ENCODE data around the gene HRH1.

The HRH1 gene

DNA sequence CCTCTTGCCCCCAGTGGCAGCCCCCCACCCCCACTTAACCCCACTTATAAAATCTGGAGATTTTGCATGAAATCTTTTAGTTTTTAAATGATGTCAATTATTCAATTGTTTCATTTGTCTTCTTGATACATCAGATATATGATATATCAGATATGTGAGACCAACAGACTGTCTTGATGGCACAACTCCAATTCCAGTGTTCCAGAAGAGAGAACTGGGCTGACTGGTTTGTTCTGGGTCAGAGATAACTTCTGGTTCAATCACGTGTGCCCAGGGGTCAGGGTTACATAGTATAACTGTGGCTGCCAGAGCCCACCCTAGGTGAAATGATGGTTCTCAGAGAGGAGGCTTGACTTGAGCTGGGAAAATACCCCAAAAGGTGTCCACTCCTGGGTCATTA lies 85.5 kb downstream of the HRH1 start:
- no peaks in the 10 kb centered on the region for H3F3A ChIP-seq (ENCODE audit: insufficient read depth, low read length)
- no peak overlapping the region for H3K4me2 ChIP-seq (ENCODE audit: low read depth, low read length)
- no peaks in the 10 kb centered on the region for H3K4me1 ChIP-seq (ENCODE audit: low read length)
- no peak overlapping the region for H3K9ac ChIP-seq (ENCODE audit: low read length)
- TF ChIP-seq EZH2phosphoT487 (IDR thresholded peaks at IDR 0.05; ENCODE audit: low read length): no peak
- no peak for TF ChIP-seq EZH2 (optimal IDR thresholded peaks at IDR 0.05; ENCODE audit: low read depth, low read length)
- no peak for TF ChIP-seq CTCF (IDR thresholded peaks at IDR 0.05; ENCODE audit: low read length)
- no peak for DNase-seq
- H3K27ac ChIP-seq (ENCODE audit: low read length): no peak overlapping the region
- no peaks in the 10 kb centered on the region for H3K9me2 ChIP-seq (replicated peaks; ENCODE audit: insufficient read depth, low read length)
- no peaks in the 10 kb centered on the region for H3K36me3 ChIP-seq (replicated peaks; ENCODE audit: insufficient read depth, low read length)
- H3K9me3 ChIP-seq (replicated peaks; ENCODE audit: insufficient read depth, low read length): no peaks in the 10 kb centered on the region
- no peak overlapping the region for H2AFZ ChIP-seq (ENCODE audit: low read length)
- H3K79me2 ChIP-seq (ENCODE audit: low read length): no peaks in the 10 kb centered on the region
- H3K4me3 ChIP-seq (ENCODE audit: low read length): no peak overlapping the region
- H3K27me3 ChIP-seq (replicated peaks; ENCODE audit: insufficient read depth, low read length): no peaks in the 10 kb centered on the region; the same call in 1 of the 2 replicates
- H4K20me1 ChIP-seq (ENCODE audit: insufficient read depth, low read length): no peaks in the 10 kb centered on the region

DNA sequence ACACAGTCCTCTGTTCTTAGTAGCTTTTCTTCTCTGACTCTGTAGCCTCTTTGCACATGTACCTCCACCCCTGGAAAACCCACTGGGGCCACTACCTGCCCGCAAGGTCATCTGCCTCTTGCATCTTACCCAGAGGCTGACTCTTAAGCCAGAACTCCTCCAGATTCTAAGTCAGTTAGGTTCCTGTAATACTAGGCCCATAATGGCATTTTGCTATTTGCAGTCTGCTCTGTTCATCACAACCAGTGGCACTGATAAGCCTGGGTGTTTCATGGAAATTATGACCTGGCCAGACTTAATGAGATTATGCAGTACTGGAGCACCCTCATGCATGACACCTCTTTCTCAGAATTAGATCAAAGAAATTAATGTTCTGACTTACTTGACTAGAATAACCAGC lies 86.2 kb downstream of the HRH1 start:
- H3K4me1 ChIP-seq (ENCODE audit: low read length): no peaks in the 10 kb centered on the region
- no peaks in the 10 kb centered on the region for H3K9me3 ChIP-seq (replicated peaks; ENCODE audit: insufficient read depth, low read length)
- no peaks in the 10 kb centered on the region for H3K79me2 ChIP-seq (ENCODE audit: low read length)
- no peaks in the 10 kb centered on the region for H3F3A ChIP-seq (ENCODE audit: insufficient read depth, low read length)
- H3K4me3 ChIP-seq (ENCODE audit: low read length): no peak overlapping the region
- H4K20me1 ChIP-seq (ENCODE audit: insufficient read depth, low read length): no peaks in the 10 kb centered on the region
- H3K9ac ChIP-seq (ENCODE audit: low read length): no peak overlapping the region
- H3K36me3 ChIP-seq (replicated peaks; ENCODE audit: insufficient read depth, low read length): no peaks in the 10 kb centered on the region
- no peaks in the 10 kb centered on the region; the same call in 1 of the 2 replicates for H3K27me3 ChIP-seq (replicated peaks; ENCODE audit: insufficient read depth, low read length)
- no peak overlapping the region for H3K27ac ChIP-seq (ENCODE audit: low read length)
- no peak overlapping the region for H2AFZ ChIP-seq (ENCODE audit: low read length)
- no peaks in the 10 kb centered on the region for H3K9me2 ChIP-seq (replicated peaks; ENCODE audit: insufficient read depth, low read length)
- TF ChIP-seq CTCF (IDR thresholded peaks at IDR 0.05; ENCODE audit: low read length) (no peak), EZH2phosphoT487 (IDR thresholded peaks at IDR 0.05; ENCODE audit: low read length) (no peak), EZH2 (optimal IDR thresholded peaks at IDR 0.05; ENCODE audit: low read depth, low read length) (no peak)
- DNase-seq: no peak
- no peak overlapping the region for H3K4me2 ChIP-seq (ENCODE audit: low read depth, low read length)

- Histone ChIP-seq H2AFZ (ENCODE audit: low read length) (no peak overlapping the region), H3K4me1 (ENCODE audit: low read length) (no peaks in the 10 kb centered on the region), H3K9me3 (replicated peaks; ENCODE audit: insufficient read depth, low read length) (no peaks in the 10 kb centered on the region), H3F3A (ENCODE audit: insufficient read depth, low read length) (no peaks in the 10 kb centered on the region), H3K4me3 (ENCODE audit: low read length) (no peak overlapping the region), H3K79me2 (ENCODE audit: low read length) (no peaks in the 10 kb centered on the region), H4K20me1 (ENCODE audit: insufficient read depth, low read length) (no peaks in the 10 kb centered on the region), H3K27me3 (replicated peaks; ENCODE audit: insufficient read depth, low read length) (no peaks in the 10 kb centered on the region; the same call in 1 of the 2 replicates), H3K27ac (ENCODE audit: low read length) (no peak overlapping the region), H3K9me2 (replicated peaks; ENCODE audit: insufficient read depth, low read length) (no peaks in the 10 kb centered on the region), H3K4me2 (ENCODE audit: low read depth, low read length) (no peak overlapping the region), H3K36me3 (replicated peaks; ENCODE audit: insufficient read depth, low read length) (no peaks in the 10 kb centered on the region), H3K9ac (ENCODE audit: low read length) (no peak overlapping the region)
- TF ChIP-seq CTCF (IDR thresholded peaks at IDR 0.05; ENCODE audit: low read length) (no peak), EZH2phosphoT487 (IDR thresholded peaks at IDR 0.05; ENCODE audit: low read length) (no peak), EZH2 (optimal IDR thresholded peaks at IDR 0.05; ENCODE audit: low read depth, low read length) (no peak)
- no peak for DNase-seq
These were observed 89.9 kb downstream of the HRH1 start for GRCh38 chr3:11244121-11244677.

Measured in MM.1S (cell line).